LoVo (cell line): Measurements from ENCODE around the gene SPATA18.
"Not testable (repeated sequence)": the region's sequence is repeated elsewhere in the genome, so short reads cannot be mapped to it uniquely, and the experiment has no call there.

Experiments
- DNase-seq: peaks from one replicate; pipeline ENCODE4 v3.0.0-alpha.2; 2016; ENCODE audit warnings: low spot score

Gene SPATA18

GRCh38 chr4:52051615-52052474 lies 741 bp downstream of the SPATA18 start:
- peak; percentile 71 for DNase-seq

GRCh38 chr4:52052475-52052780 lies 1.3 kb downstream of the SPATA18 start:
- DNase-seq: no peak

GRCh38 chr4:52054254-52054653 lies 3.1 kb downstream of the SPATA18 start:
- DNase-seq: no peak

- no peak for DNase-seq
These were observed 6.1 kb downstream of the SPATA18 start for GRCh38 chr4:52057196-52057595.

- DNase-seq: no peak
These were observed 7.2 kb downstream of the SPATA18 start for GRCh38 chr4:52058275-52058674.

- DNase-seq: peak; percentile 37
These were observed 8.3 kb downstream of the SPATA18 start for GRCh38 chr4:52059372-52059771.

- no peak for DNase-seq
These were observed 18.5 kb downstream of the SPATA18 start for GRCh38 chr4:52069571-52069970.

- DNase-seq: no peak
These were observed 20.9 kb downstream of the SPATA18 start for GRCh38 chr4:52071791-52072546.

GRCh38 chr4:52076731-52077130 lies 25.6 kb downstream of the SPATA18 start:
- no peak for DNase-seq

GRCh38 chr4:52079659-52080058 lies 28.6 kb downstream of the SPATA18 start:
- DNase-seq: no peak

- DNase-seq: no peak
These were observed 30.1 kb downstream of the SPATA18 start for GRCh38 chr4:52081216-52081615.

- not testable (repeated sequence) for DNase-seq
These were observed 35.3 kb downstream of the SPATA18 start for GRCh38 chr4:52086425-52086824.

GRCh38 chr4:52091801-52092200 lies 40.7 kb downstream of the SPATA18 start:
- no peak for DNase-seq

- DNase-seq: no peak
These were observed 42.4 kb downstream of the SPATA18 start for GRCh38 chr4:52093466-52093865.

- no peak for DNase-seq
These were observed 43.5 kb downstream of the SPATA18 start for GRCh38 chr4:52094376-52095145.

- no peak for DNase-seq
These were observed 44.3 kb downstream of the SPATA18 start for GRCh38 chr4:52095374-52095773.

GRCh38 chr4:52096048-52096447 lies 44.9 kb downstream of the SPATA18 start:
- no peak for DNase-seq

GRCh38 chr4:52098618-52099017 lies 47.5 kb downstream of the SPATA18 start:
- DNase-seq: no peak

GRCh38 chr4:52099860-52100461 lies 48.9 kb downstream of the SPATA18 start:
- no peak for DNase-seq

GRCh38 chr4:52102587-52102986 lies 51.5 kb downstream of the SPATA18 start:
- peak; percentile 41 for DNase-seq

GRCh38 chr4:52103319-52103718 lies 52.2 kb downstream of the SPATA18 start:
- no peak for DNase-seq

- DNase-seq: no peak
These were observed 54.2 kb downstream of the SPATA18 start for GRCh38 chr4:52105276-52105675.
